Stimulated activated CD4-positive, alpha-beta T cell treated with anti-CD3 and anti-CD28 coated beads, Interleukin-4, amount 100 ng/mL, for 48 hours (primary cell): Measurements from ENCODE around the gene COMMD7.
"Not testable (repeated sequence)": the region's sequence is repeated elsewhere in the genome, so short reads cannot be mapped to it uniquely, and the experiment has no call there.

Source experiments
- DNase-seq, 2 donors: peaks; one replicate each; pipeline ENCODE4 v3.0.0-alpha.2; 2020; ENCODE audit warnings: low read depth in 2 of 2

The COMMD7 gene

GRCh38 chr20:32728435-32728834 lies 14.8 kb downstream of the COMMD7 start:
- not testable (repeated sequence) for DNase-seq

GRCh38 chr20:32727683-32728082 lies 15.6 kb downstream of the COMMD7 start:
- no peak for DNase-seq

- DNase-seq, result no peak
Observed at GRCh38 chr20:32718749-32719348, 24.4 kb downstream of the COMMD7 start.

- no peak for DNase-seq
Observed at GRCh38 chr20:32711346-32711745, 31.9 kb downstream of the COMMD7 start.

GRCh38 chr20:32709632-32710121 lies 33.6 kb downstream of the COMMD7 start:
- no peak for DNase-seq

- DNase-seq, result not testable (repeated sequence)
Observed at GRCh38 chr20:32709029-32709631, 34.1 kb downstream of the COMMD7 start.

GRCh38 chr20:32707691-32708581 lies 35.3 kb downstream of the COMMD7 start:
- no peak for DNase-seq

GRCh38 chr20:32706486-32706885 lies 36.8 kb downstream of the COMMD7 start:
- no peak for DNase-seq

GRCh38 chr20:32702706-32703425 lies 40.4 kb downstream of the COMMD7 start:
- DNase-seq, result no peak

- no peak for DNase-seq
Observed at GRCh38 chr20:32697608-32698007, 45.7 kb downstream of the COMMD7 start.

GRCh38 chr20:32695089-32695488 lies 48.2 kb downstream of the COMMD7 start:
- DNase-seq, result no peak

GRCh38 chr20:32688966-32689365 lies 54.3 kb downstream of the COMMD7 start:
- DNase-seq, result not testable (repeated sequence)

- DNase-seq, result no peak
Observed at GRCh38 chr20:32687180-32687532, 56.1 kb downstream of the COMMD7 start.

- no peak for DNase-seq
Observed at GRCh38 chr20:32686530-32687179, 56.6 kb downstream of the COMMD7 start.

- DNase-seq, result no peak
Observed at GRCh38 chr20:32685541-32686529, 57.4 kb downstream of the COMMD7 start.

- DNase-seq, result no peak
Observed at GRCh38 chr20:32682508-32682987, 60.7 kb downstream of the COMMD7 start.

GRCh38 chr20:32681175-32682084 lies 61.8 kb downstream of the COMMD7 start:
- DNase-seq, result no peak

- DNase-seq, result no peak
Observed at GRCh38 chr20:32680544-32681174, 62.6 kb downstream of the COMMD7 start.

- DNase-seq, result no peak
Observed at GRCh38 chr20:32678948-32679347, 64.3 kb downstream of the COMMD7 start.
